Keratinocyte (primary cell): ENCODE measurements around the gene RAB9A. TPM values are rescaled to one million over a fixed set of nuclear protein-coding genes. Genes with fewer than 3 reads are reported as not detected.

Experiments used
- DNase-seq: peaks from one replicate; pipeline ENCODE4 v3.0.0-alpha.2; 2011; ENCODE audit warnings: low read depth, missing footprints, low spot score
- FAIRE-seq: peaks from 2 replicates; lab custom pipeline; 2011; peaks lifted over from hg19 to GRCh38; lab: Jason Lieb, UNC
- H2AFZ ChIP-seq: 2 replicates; pipeline ENCODE4 v1.6.0; 2012; ENCODE audit warnings: low read length, control low read depth, inconsistent platforms; ENCODE audit not compliant: control insufficient read depth
- H3K27ac ChIP-seq: 2 replicates; pipeline ENCODE4 v1.5.1; 2011; ENCODE audit warnings: low read length; ENCODE audit not compliant: control insufficient read depth, insufficient read depth
- H3K27me3 ChIP-seq: 3 replicates; pipeline ENCODE4 v1.6.0; 2011; ENCODE audit warnings: low read length; ENCODE audit not compliant: control insufficient read depth, insufficient read depth; ENCODE audit errors: extremely low read depth
- H3K36me3 ChIP-seq, 2 experiments: 2 replicates in 1 of 2; 3 replicates in 1 of 2; pipeline ENCODE4 v1.5.1; 2011; ENCODE audit warnings: low read length in 2 of 2, mild to moderate bottlenecking in 1 of 2; ENCODE audit not compliant: control insufficient read depth in 2 of 2, insufficient read depth in 2 of 2; ENCODE audit errors: extremely low read depth in 1 of 2
- H3K4me1 ChIP-seq: 3 replicates; pipeline ENCODE4 v1.5.1; 2011; ENCODE audit warnings: low read length; ENCODE audit not compliant: control insufficient read depth, insufficient read depth; ENCODE audit errors: extremely low read depth
- H3K4me2 ChIP-seq: 3 replicates; pipeline ENCODE4 v1.6.0; 2011; ENCODE audit warnings: low read depth, low read length; ENCODE audit not compliant: control insufficient read depth, insufficient read depth; ENCODE audit errors: extremely low read depth
- H3K4me3 ChIP-seq, 3 experiments: fragments of 200-600 bp in 1 of 3; sonication (generic) in 1 of 3; 2 replicates in 2 of 3; 3 replicates in 1 of 3; pipeline ENCODE4 v1.5.1; 2011 to 2016; ENCODE audit warnings: low read length in 3 of 3, mild to moderate bottlenecking in 3 of 3, control low read depth in 2 of 3, inconsistent platforms in 1 of 3, low read depth in 1 of 3, mixed read lengths in 1 of 3, mixed run types in 1 of 3, moderate library complexity in 1 of 3; ENCODE audit not compliant: control insufficient read depth in 2 of 3, insufficient read depth in 2 of 3; ENCODE audit errors: extremely low read depth in 1 of 3
- H3K79me2 ChIP-seq: 2 replicates; pipeline ENCODE4 v1.6.0; 2012; ENCODE audit warnings: low read length; ENCODE audit not compliant: control insufficient read depth, insufficient read depth
- H3K9ac ChIP-seq: 3 replicates; pipeline ENCODE4 v1.6.0; 2011; ENCODE audit warnings: low read length; ENCODE audit not compliant: control insufficient read depth, insufficient read depth; ENCODE audit errors: extremely low read depth
- H3K9me1 ChIP-seq: 3 replicates; pipeline ENCODE4 v1.6.0; 2011; ENCODE audit warnings: low read length; ENCODE audit not compliant: control insufficient read depth, insufficient read depth; ENCODE audit errors: extremely low read depth
- H3K9me3 ChIP-seq: 2 replicates; pipeline ENCODE4 v1.5.1; 2012; ENCODE audit warnings: low read depth, low read length; ENCODE audit not compliant: control insufficient read depth
- H4K20me1 ChIP-seq: 3 replicates; pipeline ENCODE4 v1.6.0; 2011; ENCODE audit warnings: low read length; ENCODE audit not compliant: control insufficient read depth, insufficient read depth; ENCODE audit errors: extremely low read depth
- CTCF ChIP-seq, 3 experiments: IDR thresholded peaks in 1 of 3; conservative IDR thresholded peaks in 1 of 3; optimal IDR thresholded peaks in 1 of 3; 2 replicates in 2 of 3; 3 replicates in 1 of 3; pipeline versions ENCODE3 to v1.5.1; 2011; ENCODE audit warnings: low read length in 3 of 3, mild to moderate bottlenecking in 3 of 3, moderate library complexity in 2 of 3, control low read depth in 1 of 3, inconsistent platforms in 1 of 3; ENCODE audit not compliant: insufficient read depth in 2 of 3; ENCODE audit errors: extremely low read depth in 1 of 3
- EZH2 ChIP-seq: IDR thresholded peaks from one replicate; pipeline ENCODE4 v1.6.1; 2012; ENCODE audit warnings: inconsistent platforms, mild to moderate bottlenecking, low read length, moderate library complexity
- dilution Hi-C: fragments of 300-500 bp; cut with MboI; formaldehyde crosslinking; loops from one replicate; pipeline ENCODE4 v1.7.0; 2020; ENCODE audit warnings: low sequenced_read_pairs; ENCODE audit not compliant: extremely low pct_ligation_motif_present
- polyA plus RNA-seq, 5 experiments: library from polyadenylated mRNA; depleted of rRNA in 3 of 5; stranded (reverse) in 3 of 5; stranded (forward) in 1 of 5; unstranded in 1 of 5; fragments of >200 nt; gene quantifications; 1 replicate in 1 of 5; 2 replicates in 3 of 5; 3 replicates in 1 of 5; pipeline versions ENCODE4 v1.2.1 to v1.2.3, GENCODE V29; 2011 to 2012; ENCODE audit warnings: missing spikeins in 2 of 5, low read depth in 1 of 5, low replicate concordance in 1 of 5

Gene RAB9A
- polyA plus RNA-seq, 1 donor (not counting 4 experiments of a cell fraction or from before 2014, with no cell fraction given), result 46.0 TPM

DNA sequence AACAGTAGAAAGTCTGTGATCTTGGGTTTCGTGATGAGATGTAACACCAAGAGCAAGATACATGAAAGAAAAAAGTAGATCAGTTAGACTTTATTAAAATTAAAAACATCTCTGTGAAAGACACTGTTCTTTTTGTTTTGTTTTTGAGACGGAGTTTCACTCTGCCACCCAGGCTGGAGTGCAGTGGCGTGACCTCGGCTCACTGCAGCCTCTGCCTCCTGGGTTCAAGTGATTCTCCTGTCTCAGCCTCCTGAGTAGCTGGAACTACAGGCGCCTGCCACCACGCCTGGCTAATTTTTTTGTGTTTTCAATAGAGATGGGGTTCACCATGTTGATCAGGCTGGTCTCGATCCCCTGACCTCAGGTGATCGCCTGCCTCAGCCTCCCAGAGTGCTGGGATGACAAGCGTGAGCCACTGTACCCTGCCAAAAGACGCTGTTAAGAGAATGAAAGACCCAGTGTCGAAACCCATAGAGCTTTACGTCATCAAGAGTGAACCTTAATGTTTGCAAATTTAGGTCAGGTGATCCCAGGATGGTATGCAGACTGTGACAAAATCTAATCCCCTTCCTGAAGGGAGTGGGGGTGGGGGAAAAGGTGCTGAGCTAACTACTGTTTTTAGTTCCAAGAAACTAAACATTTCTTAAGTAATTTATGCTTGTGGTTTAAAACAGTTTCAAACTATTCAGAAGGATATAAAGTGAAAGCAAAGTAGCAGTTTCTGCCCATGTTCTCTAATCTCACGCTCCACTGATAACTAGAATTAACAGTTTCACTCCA, 53.7 kb downstream of the RAB9A start:
- H3K27me3 ChIP-seq, result no peaks in the 10 kb centered on the region
- H3K9me1 ChIP-seq, result no peaks in the 10 kb centered on the region
- H3K79me2 ChIP-seq, result no peaks in the 10 kb centered on the region
- no peak overlapping the region for H3K4me2 ChIP-seq
- TF ChIP-seq CTCF (optimal IDR thresholded peaks at IDR 0.05 in 1 of 3, IDR thresholded peaks at IDR 0.05 in 1 of 3, conservative IDR thresholded peaks at IDR 0.05 in 1 of 3; ENCODE audit: extremely low read depth in 1 of 3, insufficient read depth in 2 of 3, low read length in 3 of 3), result no peak
- no peak for TF ChIP-seq EZH2
- no peak overlapping the region for H3K9ac ChIP-seq
- no peaks in the 10 kb centered on the region for H3K9me3 ChIP-seq
- FAIRE-seq, result no peak
- H3K4me3 ChIP-seq, result no peak overlapping the region
- no peak for DNase-seq
- H3K36me3 ChIP-seq, result peaks cover under 1 to 8% of the 10 kb centered on the region in 2 experiments
- H3K27ac ChIP-seq, result no peak overlapping the region
- H3K4me1 ChIP-seq, result peaks cover under 1% of the 10 kb centered on the region
- H4K20me1 ChIP-seq, result no peaks in the 10 kb centered on the region
- H2AFZ ChIP-seq, result no peak overlapping the region
- dilution Hi-C loops, result no loop called here

GRCh38 chrX:13747836-13748235, 58.9 kb downstream of the RAB9A start:
- H3K9me1 ChIP-seq, result no peaks in the 10 kb centered on the region
- no peaks in the 10 kb centered on the region for H3K27me3 ChIP-seq
- H3K36me3 ChIP-seq, result peaks cover 4 to 8% of the 10 kb centered on the region in 2 experiments
- no peak overlapping the region for H3K4me3 ChIP-seq
- peak; percentile 11 for DNase-seq
- H4K20me1 ChIP-seq, result no peaks in the 10 kb centered on the region
- no peak overlapping the region for H3K4me2 ChIP-seq
- FAIRE-seq, result peak; percentile 46
- no peak overlapping the region for H2AFZ ChIP-seq
- peaks cover 7% of the 10 kb centered on the region for H3K4me1 ChIP-seq
- H3K79me2 ChIP-seq, result no peaks in the 10 kb centered on the region
- no peak overlapping the region for H3K27ac ChIP-seq
- dilution Hi-C loops, result no loop called here
- no peak overlapping the region for H3K9ac ChIP-seq
- no peaks in the 10 kb centered on the region for H3K9me3 ChIP-seq
- TF ChIP-seq EZH2 (no peak), CTCF (optimal IDR thresholded peaks at IDR 0.05 in 1 of 3, IDR thresholded peaks at IDR 0.05 in 1 of 3, conservative IDR thresholded peaks at IDR 0.05 in 1 of 3; ENCODE audit: extremely low read depth in 1 of 3, insufficient read depth in 2 of 3, low read length in 3 of 3) (peak; percentile 43 to 60 (median 57))
